Kidney (tissue), 14 donors: ENCODE measurements around the gene RPS19. TPM values are rescaled to one million over a fixed set of nuclear protein-coding genes. Genes with fewer than 3 reads are reported as not detected.

ENCODE experiments used
- DNase-seq, 5 donors: peaks; one replicate each; pipeline ENCODE4 v3.0.0-alpha.2; 2013 to 2020
- FAIRE-seq: peaks from 2 replicates; lab custom pipeline; 2012; peaks lifted over from hg19 to GRCh38; lab: Jason Lieb, UNC
- H3K27ac ChIP-seq, 2 donors: one replicate each; pipeline ENCODE4 v1.7.0; 2013; ENCODE audit warnings: low read depth in 2 of 2, low read length in 2 of 2, inconsistent platforms in 1 of 2
- H3K27me3 ChIP-seq: one replicate; pipeline ENCODE4 v1.7.1; 2013; ENCODE audit warnings: low read length, inconsistent platforms; ENCODE audit not compliant: control insufficient read depth, insufficient read depth
- H3K36me3 ChIP-seq, 3 donors: one replicate each; pipeline versions ENCODE4 v1.7.0 to v1.7.1; 2013; ENCODE audit warnings: low read length in 3 of 3, control low read depth in 1 of 3, inconsistent platforms in 1 of 3; ENCODE audit not compliant: insufficient read depth in 3 of 3, control insufficient read depth in 2 of 3
- H3K4me1 ChIP-seq, 3 donors: one replicate each; pipeline versions ENCODE4 v1.7.0 to v1.7.1; 2013; ENCODE audit warnings: low read length in 3 of 3, inconsistent platforms in 1 of 3, low read depth in 1 of 3; ENCODE audit not compliant: control insufficient read depth in 2 of 3, insufficient read depth in 2 of 3
- H3K4me3 ChIP-seq, 3 donors: one replicate each; pipeline versions ENCODE4 v1.7.0 to v1.8.1; 2013; ENCODE audit warnings: low read length in 3 of 3, control low read depth in 1 of 3, inconsistent platforms in 1 of 3
- H3K9ac ChIP-seq, 3 donors: one replicate each; pipeline versions ENCODE4 v1.7.0 to v1.7.1; 2013; ENCODE audit warnings: low read length in 3 of 3, control low read depth in 1 of 3, inconsistent platforms in 1 of 3
- H3K9me3 ChIP-seq, 3 donors: one replicate each; pipeline versions ENCODE4 v1.7.0 to v1.7.1; 2013; ENCODE audit warnings: low read length in 3 of 3, control low read depth in 1 of 3, inconsistent platforms in 1 of 3; ENCODE audit not compliant: control insufficient read depth in 2 of 3, insufficient read depth in 1 of 3
- intact Hi-C: fragments of 100-400 bp; cut with DNase I; formaldehyde crosslinking; loops from one replicate; pipeline ENCODE4 v1.11.1; 2022
- polyA plus RNA-seq: library from polyadenylated mRNA; stranded (reverse); fragments of 350-450 nt; fragmentation: Illumina TruSeq; extraction: RNeasy Lipid Tissue Mini Kit (QIAGEN cat#74804); gene quantifications from one replicate; pipeline ENCODE4 v1.2.3, GENCODE V29; 2014; ENCODE audit warnings: low read depth, low replicate concordance; ENCODE audit not compliant: insufficient read depth
- total RNA-seq: library from RNA; stranded (reverse); fragmentation: NEBNext Ultra II Directional; extraction: Animal tissue kit (Norgen Biotek cat#: 25700); gene quantifications from one replicate; pipeline ENCODE4 v1.2.1, GENCODE V29; 2021
- TF ChIP-seq, protein P1 (sequence below): IDR thresholded peaks from 3 replicates; pipeline ENCODE4 v1.5.1; 2012; ENCODE audit warnings: mild to moderate bottlenecking, moderate library complexity, borderline replicate concordance; ENCODE audit not compliant: insufficient read depth; ENCODE audit errors: extremely low read depth
- donor health status: control.
- donor health status: control.
- donor health status: control.
- donor health status: control.
- donor health status: control.
- donor health status: DM: yes; HTN: yes; CAD: no.
- donor health status: Normal renal cell carcinoma (clear cell type).

RPS19 gene
- total and polyA plus RNA-seq, 2 donors from 2014 or later = 1,433 to 2,116 TPM

- no peaks in the 10 kb centered on the region for H3K36me3 ChIP-seq
- FAIRE-seq = no peak
These were observed 23.4 kb downstream of the RPS19 start for GRCh38 chr19:41883463-41883820.

GRCh38 chr19:41883821-41884733 lies 24.0 kb downstream of the RPS19 start:
- Histone ChIP-seq H3K27me3 (no peaks in the 10 kb centered on the region), H3K27ac (peak overlapping the region; percentile 48 to 74), H3K36me3 (no peaks in the 10 kb centered on the region), H3K4me1 (peaks cover 0 to 17% (median 6%) of the 10 kb centered on the region in 3 donors), H3K9ac (peak overlapping the region; percentile 76 to 92 (median 88)), H3K4me3 (peak overlapping the region; percentile 80 to 99 (median 99)), H3K9me3 (no peaks in the 10 kb centered on the region)
- TF ChIP-seq, protein P1, sequence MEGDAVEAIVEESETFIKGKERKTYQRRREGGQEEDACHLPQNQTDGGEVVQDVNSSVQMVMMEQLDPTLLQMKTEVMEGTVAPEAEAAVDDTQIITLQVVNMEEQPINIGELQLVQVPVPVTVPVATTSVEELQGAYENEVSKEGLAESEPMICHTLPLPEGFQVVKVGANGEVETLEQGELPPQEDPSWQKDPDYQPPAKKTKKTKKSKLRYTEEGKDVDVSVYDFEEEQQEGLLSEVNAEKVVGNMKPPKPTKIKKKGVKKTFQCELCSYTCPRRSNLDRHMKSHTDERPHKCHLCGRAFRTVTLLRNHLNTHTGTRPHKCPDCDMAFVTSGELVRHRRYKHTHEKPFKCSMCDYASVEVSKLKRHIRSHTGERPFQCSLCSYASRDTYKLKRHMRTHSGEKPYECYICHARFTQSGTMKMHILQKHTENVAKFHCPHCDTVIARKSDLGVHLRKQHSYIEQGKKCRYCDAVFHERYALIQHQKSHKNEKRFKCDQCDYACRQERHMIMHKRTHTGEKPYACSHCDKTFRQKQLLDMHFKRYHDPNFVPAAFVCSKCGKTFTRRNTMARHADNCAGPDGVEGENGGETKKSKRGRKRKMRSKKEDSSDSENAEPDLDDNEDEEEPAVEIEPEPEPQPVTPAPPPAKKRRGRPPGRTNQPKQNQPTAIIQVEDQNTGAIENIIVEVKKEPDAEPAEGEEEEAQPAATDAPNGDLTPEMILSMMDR = no peak
- DNase-seq (peak; percentile 94 to 99 (median 96)), FAIRE-seq (peak; percentile 45)
- intact Hi-C loops = no loop called here

More at GRCh38 chr19:41883463-41883820, 23.4 kb downstream of the RPS19 start:
- intact Hi-C loops = no loop called here
- Histone ChIP-seq H3K9me3 (no peaks in the 10 kb centered on the region), H3K4me3 (peak overlapping the region; percentile 80 to 99 (median 99)), H3K27ac (peak overlapping the region; percentile 71 to 74), H3K9ac (peak overlapping the region; percentile 52 to 85 (median 78)), H3K27me3 (no peaks in the 10 kb centered on the region), H3K4me1 (peaks cover 0 to 17% (median 6%) of the 10 kb centered on the region in 3 donors)
- DNase-seq = no peak
- TF ChIP-seq, protein P1 = no peak

GRCh38 chr19:41886761-41887710 lies 27.0 kb downstream of the RPS19 start:
- Histone ChIP-seq H3K4me1 (peaks cover 0 to 17% (median 6%) of the 10 kb centered on the region in 3 donors), H3K36me3 (peaks cover 0 to 6% (median 3%) of the 10 kb centered on the region in 3 donors), H3K27ac (no peak overlapping the region), H3K9ac (no peak overlapping the region), H3K27me3 (no peaks in the 10 kb centered on the region), H3K9me3 (no peaks in the 10 kb centered on the region), H3K4me3 (no peak overlapping the region)
- DNase-seq (no peak), FAIRE-seq (no peak)
- intact Hi-C loops = no loop called here
- TF ChIP-seq, protein P1 = no peak
